IMR-90 (cell line): ENCODE results near the gene TGFA. TPM values are rescaled to one million over a fixed set of nuclear protein-coding genes. Genes with fewer than 3 reads are reported as not detected.

Experiments used
- ATAC-seq: fragments of 200-7000 bp; cut with Tn5 transposase; 2 replicates; pipeline ENCODE4 v1.9.1; 2020; ENCODE audit warnings: low read depth, mild to moderate bottlenecking, moderate library complexity
- BruUV-seq: library from RNA; stranded (reverse); fragments of 400-500 nt; replicated peaks from 2 replicates; lab custom pipeline; 2021; lab: Mats Ljungman, UMichigan
- CTCF ChIA-PET: fragments of 300-600 bp; formaldehyde crosslinking; extraction: SDS; loops from one replicate; lab custom pipeline; 2021; ENCODE audit warnings: antibody characterized with exemption; lab: Yijun Ruan, JAX
- POLR2A ChIA-PET: fragments of 300-600 bp; sonication (Branson Sonifier 250); formaldehyde crosslinking; loops from one replicate; lab custom pipeline; 2022; ENCODE audit warnings: antibody characterized with exemption; ENCODE audit not compliant: unreplicated experiment; lab: Charles Lee
- DNase-seq: peaks from one replicate; pipeline ENCODE4 v3.0.0; 2013
- H2AFZ ChIP-seq: replicated peaks from 2 replicates; pipeline ENCODE3; 2013; ENCODE audit warnings: low read length, mild to moderate bottlenecking; ENCODE audit not compliant: poor library complexity
- H2AK5ac ChIP-seq: 2 replicates; pipeline ENCODE4 v1.6.1; 2013; ENCODE audit warnings: low read depth, low read length, inconsistent platforms
- H2AK9ac ChIP-seq: replicated peaks from 2 replicates; pipeline ENCODE3; 2013; ENCODE audit warnings: mild to moderate bottlenecking, low read depth, low read length, moderate library complexity; ENCODE audit not compliant: poor library complexity
- H2BK120ac ChIP-seq: 2 replicates; pipeline ENCODE4 v1.6.1; 2013; ENCODE audit warnings: low read depth, low read length, inconsistent platforms
- H2BK15ac ChIP-seq: 3 replicates; pipeline ENCODE4 v1.6.1; 2013; ENCODE audit warnings: low read depth, low read length, inconsistent platforms
- H2BK20ac ChIP-seq: 2 replicates; pipeline ENCODE4 v1.6.1; 2013; ENCODE audit warnings: low read depth, mild to moderate bottlenecking, inconsistent platforms, low read length, moderate library complexity
- H2BK5ac ChIP-seq: 2 replicates; pipeline ENCODE4 v1.6.1; 2013; ENCODE audit warnings: mild to moderate bottlenecking, low read depth, low read length, inconsistent platforms; ENCODE audit not compliant: poor library complexity, severe bottlenecking
- H3K14ac ChIP-seq: replicated peaks from 2 replicates; pipeline ENCODE4 v1.6.1; 2013; ENCODE audit warnings: low read depth, low read length, inconsistent platforms
- H3K18ac ChIP-seq: 2 replicates; pipeline ENCODE4 v1.6.1; 2013; ENCODE audit warnings: low read depth, low read length, control low read depth
- H3K23ac ChIP-seq: 2 replicates; pipeline ENCODE4 v1.6.1; 2013; ENCODE audit warnings: low read depth, low read length, inconsistent platforms
- H3K27ac ChIP-seq: 2 replicates; pipeline ENCODE4 v1.5.1; 2013; ENCODE audit warnings: mild to moderate bottlenecking, control low read depth, low read length; ENCODE audit not compliant: insufficient read depth
- H3K27me3 ChIP-seq: 2 replicates; pipeline ENCODE4 v1.6.1; 2013; ENCODE audit warnings: low read length; ENCODE audit not compliant: control insufficient read depth, insufficient read depth
- H3K36me3 ChIP-seq: 2 replicates; pipeline ENCODE4 v1.6.1; 2013; ENCODE audit warnings: low read length, mixed read lengths; ENCODE audit not compliant: control insufficient read depth, insufficient read depth
- H3K4ac ChIP-seq: 2 replicates; pipeline ENCODE4 v1.6.1; 2013; ENCODE audit warnings: low read depth, low read length, inconsistent platforms
- H3K4me1 ChIP-seq: 2 replicates; pipeline ENCODE4 v1.6.1; 2013; ENCODE audit warnings: low read length, mixed read lengths; ENCODE audit not compliant: control insufficient read depth, insufficient read depth
- H3K4me2 ChIP-seq: 2 replicates; pipeline ENCODE4 v1.6.1; 2013; ENCODE audit warnings: low read depth, mild to moderate bottlenecking, control low read depth, low read length, moderate library complexity
- H3K4me3 ChIP-seq: 2 replicates; pipeline ENCODE4 v1.5.1; 2013; ENCODE audit warnings: low read depth, mild to moderate bottlenecking, control low read depth, low read length, moderate library complexity; ENCODE audit not compliant: insufficient read depth
- H3K56ac ChIP-seq: 2 replicates; pipeline ENCODE4 v1.6.1; 2013; ENCODE audit warnings: low read length, inconsistent platforms; ENCODE audit not compliant: insufficient read depth; ENCODE audit errors: extremely low read depth
- H3K79me1 ChIP-seq, 2 experiments: 2 replicates each; pipeline ENCODE4 v1.6.1; 2013; ENCODE audit warnings: low read length in 2 of 2, inconsistent platforms in 1 of 2, low read depth in 1 of 2
- H3K9ac ChIP-seq: 2 replicates; pipeline ENCODE4 v1.6.1; 2013; ENCODE audit warnings: low read depth, low read length, control low read depth
- H3K9me1 ChIP-seq: 2 replicates; pipeline ENCODE4 v1.6.1; 2013; ENCODE audit warnings: low read length, inconsistent platforms; ENCODE audit not compliant: insufficient read depth
- H3K9me3 ChIP-seq: 2 replicates; pipeline ENCODE4 v1.6.1; 2013; ENCODE audit warnings: low read length; ENCODE audit not compliant: control insufficient read depth, insufficient read depth
- H4K20me1 ChIP-seq: 2 replicates; pipeline ENCODE4 v1.6.1; 2013; ENCODE audit warnings: low read length, inconsistent platforms; ENCODE audit not compliant: insufficient read depth
- H4K5ac ChIP-seq: 2 replicates; pipeline ENCODE4 v1.6.1; 2013; ENCODE audit warnings: mild to moderate bottlenecking, low read depth, low read length, control low read depth
- H4K8ac ChIP-seq, 2 experiments: 2 replicates each; pipeline ENCODE4 v1.6.1; 2013; ENCODE audit warnings: low read depth in 2 of 2, low read length in 2 of 2, control low read depth in 1 of 2, inconsistent platforms in 1 of 2
- H4K91ac ChIP-seq: 2 replicates; pipeline ENCODE4 v1.6.1; 2013; ENCODE audit warnings: low read depth, low read length, inconsistent platforms; ENCODE audit not compliant: insufficient read depth
- BHLHE40 ChIP-seq: fragments of 150-350 bp; IDR thresholded peaks from 2 replicates; pipeline ENCODE4 v1.6.1; 2016; ENCODE audit warnings: mild to moderate bottlenecking, low read depth, low read length
- CEBPB ChIP-seq: IDR thresholded peaks from 2 replicates; pipeline ENCODE4 v1.6.1; 2012; ENCODE audit warnings: low read depth, low read length, improper control_type of control experiment
- CHD1 ChIP-seq: IDR thresholded peaks from 2 replicates; pipeline ENCODE4 v1.6.1; 2012; ENCODE audit warnings: low read depth, low read length, improper control_type of control experiment
- FOS ChIP-seq: fragments of 150-350 bp; IDR thresholded peaks from 2 replicates; pipeline ENCODE4 v1.6.1; 2016; ENCODE audit warnings: low read depth, low read length
- MAFK ChIP-seq: IDR thresholded peaks from 2 replicates; pipeline ENCODE4 v1.6.1; 2012; ENCODE audit warnings: low read depth, low read length, improper control_type of control experiment
- MAZ ChIP-seq: IDR thresholded peaks from 2 replicates; pipeline ENCODE4 v1.6.1; 2012; ENCODE audit warnings: low read depth, mild to moderate bottlenecking, low read length, improper control_type of control experiment, moderate library complexity, borderline replicate concordance
- MXI1 ChIP-seq: IDR thresholded peaks from 2 replicates; pipeline ENCODE4 v1.6.1; 2012; ENCODE audit warnings: low read depth, mild to moderate bottlenecking, low read length, moderate library complexity, borderline replicate concordance
- NFE2L2 ChIP-seq: fragments of 150-350 bp; IDR thresholded peaks from 2 replicates; pipeline ENCODE4 v1.6.1; 2016; ENCODE audit warnings: low read depth, mild to moderate bottlenecking, low read length
- POLR2A ChIP-seq: IDR thresholded peaks from 2 replicates; pipeline ENCODE4 v1.6.1; 2012; ENCODE audit warnings: mild to moderate bottlenecking, low read depth, low read length
- RAD21 ChIP-seq: IDR thresholded peaks from 2 replicates; pipeline ENCODE4 v1.6.1; 2012; ENCODE audit warnings: low read length, improper control_type of control experiment
- RCOR1 ChIP-seq: IDR thresholded peaks from 2 replicates; pipeline ENCODE4 v1.6.1; 2012; ENCODE audit warnings: mild to moderate bottlenecking, low read length, improper control_type of control experiment; ENCODE audit not compliant: insufficient replicate concordance
- RFX5 ChIP-seq: IDR thresholded peaks from 2 replicates; pipeline ENCODE4 v1.8.0; 2012; ENCODE audit warnings: low read depth, mild to moderate bottlenecking, low read length, moderate library complexity
- SMC3 ChIP-seq: fragments of 150-350 bp; IDR thresholded peaks from 2 replicates; pipeline ENCODE4 v1.6.1; 2016; ENCODE audit warnings: low read depth, mild to moderate bottlenecking, antibody characterized with exemption, low read length, moderate library complexity
- WGBS, 2 experiments: methylation state at CpG; one replicate each; pipeline versions ENCODE4 v1.1.5 to v1.1.7; 2013; ENCODE audit warnings: missing lambda C conversion rate in 2 of 2; ENCODE audit not compliant: insufficient read length in 1 of 2; ENCODE audit errors: extremely low coverage in 2 of 2; 5-methylcytosine and 5-hydroxymethylcytosine counted together
- dilution Hi-C: fragments of 300-500 bp; cut with HindIII; formaldehyde crosslinking; loops from one replicate; pipeline ENCODE4 v1.14.3; 2018; ENCODE audit warnings: low sequenced_read_pairs; ENCODE audit not compliant: unreplicated experiment
- in situ Hi-C: fragments of 300-500 bp; cut with MboI; formaldehyde crosslinking; loops from 3 replicates; pipeline ENCODE4 v1.14.3; 2019; ENCODE audit warnings: low sequenced_read_pairs, inconsistent platforms, mixed read lengths
- intact Hi-C: fragments of 100-400 bp; cut with micrococcal nuclease; formaldehyde crosslinking; loops from 2 replicates; pipeline ENCODE4 v1.10.0; 2022
- polyA plus RNA-seq, 3 experiments: library from polyadenylated mRNA; depleted of rRNA; stranded (reverse); fragments of >200 nt; gene quantifications; 2 replicates each; pipeline ENCODE4 v1.2.3, GENCODE V29; 2012; ENCODE audit warnings: low replicate concordance in 1 of 3
- total RNA-seq: library from RNA; depleted of rRNA; stranded (reverse); fragments of >200 nt; gene quantifications from 2 replicates; pipeline ENCODE4 v1.2.3, GENCODE V29; 2012
- TF ChIP-seq, protein P1 (sequence below): fragments of 150-350 bp; IDR thresholded peaks from 2 replicates; pipeline ENCODE4 v1.6.1; 2016; ENCODE audit warnings: low read depth, mild to moderate bottlenecking, low read length, moderate library complexity, borderline replicate concordance
- TF ChIP-seq, protein P2 (sequence below): fragments of 150-350 bp; IDR thresholded peaks from 2 replicates; pipeline ENCODE4 v1.6.1; 2017; ENCODE audit warnings: mild to moderate bottlenecking, antibody characterized with exemption, low read length, low read depth
- TF ChIP-seq, protein P3 (sequence below): conservative IDR thresholded peaks from 2 replicates; pipeline ENCODE4 v1.5.1; 2012; ENCODE audit warnings: mild to moderate bottlenecking, low read depth, low read length, improper control_type of control experiment

The TGFA gene
- total and polyA plus RNA-seq, 2 of the 4 experiments (the other 2 are of a cell fraction): not detected

DNA sequence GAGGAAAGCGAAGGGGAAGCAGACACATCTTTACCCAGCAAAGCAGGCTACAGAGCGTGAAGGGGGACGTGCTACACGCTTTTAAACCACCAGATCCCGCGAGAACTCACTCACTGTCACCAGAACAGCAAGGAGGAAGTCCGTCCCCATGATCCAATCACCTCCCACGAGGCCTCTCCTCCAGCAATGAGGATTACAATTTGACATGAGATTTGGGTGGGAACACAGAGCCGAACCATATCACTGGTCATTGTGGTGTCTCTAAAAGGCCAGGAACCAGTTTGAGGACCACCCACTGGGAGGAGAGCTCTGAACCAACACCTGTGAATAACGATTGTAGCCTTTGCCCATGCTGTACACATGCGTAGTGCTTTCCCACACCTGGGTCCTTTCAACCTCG is 135.1 kb downstream of the TGFA start:
- Histone ChIP-seq H3K14ac (no peak overlapping the region), H2AK9ac (no peak overlapping the region), H4K20me1 (no peaks in the 10 kb centered on the region), H3K4me3 (no peak overlapping the region), H3K9me1 (no peaks in the 10 kb centered on the region), H3K4me1 (no peaks in the 10 kb centered on the region), H3K27me3 (peaks cover under 1% of the 10 kb centered on the region), H3K56ac (no peak overlapping the region), H2BK5ac (no peak overlapping the region), H3K79me1 (no peaks in the 10 kb centered on the region), H3K9me3 (no peaks in the 10 kb centered on the region), H3K4ac (no peak overlapping the region), H3K23ac (no peak overlapping the region), H2BK15ac (no peak overlapping the region), H3K9ac (no peak overlapping the region), H2BK20ac (no peak overlapping the region), H3K4me2 (no peak overlapping the region), H2AK5ac (no peak overlapping the region), H4K8ac (no peak overlapping the region), H4K91ac (no peak overlapping the region), H2AFZ (no peak overlapping the region), H3K36me3 (no peaks in the 10 kb centered on the region), H2BK120ac (no peak overlapping the region), H3K18ac (no peak overlapping the region), H4K5ac (no peak overlapping the region), H3K27ac (no peak overlapping the region)
- CTCF ChIA-PET: no interaction called here
- dilution Hi-C loops (no loop called here), in situ Hi-C loops (no loop called here), intact Hi-C loops (no loop called here)
- DNase-seq (no peak), ATAC-seq (no peak)
- WGBS, 2 experiments: 58% methylated on average over 2 of the region's 12 CpGs; no CpG with 5 or more reads in 1 of the 2 experiments
- TF ChIP-seq BHLHE40: no peak
- TF ChIP-seq, protein P1, sequence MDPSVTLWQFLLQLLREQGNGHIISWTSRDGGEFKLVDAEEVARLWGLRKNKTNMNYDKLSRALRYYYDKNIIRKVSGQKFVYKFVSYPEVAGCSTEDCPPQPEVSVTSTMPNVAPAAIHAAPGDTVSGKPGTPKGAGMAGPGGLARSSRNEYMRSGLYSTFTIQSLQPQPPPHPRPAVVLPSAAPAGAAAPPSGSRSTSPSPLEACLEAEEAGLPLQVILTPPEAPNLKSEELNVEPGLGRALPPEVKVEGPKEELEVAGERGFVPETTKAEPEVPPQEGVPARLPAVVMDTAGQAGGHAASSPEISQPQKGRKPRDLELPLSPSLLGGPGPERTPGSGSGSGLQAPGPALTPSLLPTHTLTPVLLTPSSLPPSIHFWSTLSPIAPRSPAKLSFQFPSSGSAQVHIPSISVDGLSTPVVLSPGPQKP: no peak
- no peak for TF ChIP-seq RAD21
- TF ChIP-seq CEBPB: no peak
- no peak for TF ChIP-seq POLR2A
- TF ChIP-seq RFX5: no peak
- no peak for TF ChIP-seq MAZ
- TF ChIP-seq SMC3: no peak
- TF ChIP-seq, protein P2, sequence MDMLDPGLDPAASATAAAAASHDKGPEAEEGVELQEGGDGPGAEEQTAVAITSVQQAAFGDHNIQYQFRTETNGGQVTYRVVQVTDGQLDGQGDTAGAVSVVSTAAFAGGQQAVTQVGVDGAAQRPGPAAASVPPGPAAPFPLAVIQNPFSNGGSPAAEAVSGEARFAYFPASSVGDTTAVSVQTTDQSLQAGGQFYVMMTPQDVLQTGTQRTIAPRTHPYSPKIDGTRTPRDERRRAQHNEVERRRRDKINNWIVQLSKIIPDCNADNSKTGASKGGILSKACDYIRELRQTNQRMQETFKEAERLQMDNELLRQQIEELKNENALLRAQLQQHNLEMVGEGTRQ: no peak
- no peak for TF ChIP-seq CHD1
- TF ChIP-seq, protein P3, sequence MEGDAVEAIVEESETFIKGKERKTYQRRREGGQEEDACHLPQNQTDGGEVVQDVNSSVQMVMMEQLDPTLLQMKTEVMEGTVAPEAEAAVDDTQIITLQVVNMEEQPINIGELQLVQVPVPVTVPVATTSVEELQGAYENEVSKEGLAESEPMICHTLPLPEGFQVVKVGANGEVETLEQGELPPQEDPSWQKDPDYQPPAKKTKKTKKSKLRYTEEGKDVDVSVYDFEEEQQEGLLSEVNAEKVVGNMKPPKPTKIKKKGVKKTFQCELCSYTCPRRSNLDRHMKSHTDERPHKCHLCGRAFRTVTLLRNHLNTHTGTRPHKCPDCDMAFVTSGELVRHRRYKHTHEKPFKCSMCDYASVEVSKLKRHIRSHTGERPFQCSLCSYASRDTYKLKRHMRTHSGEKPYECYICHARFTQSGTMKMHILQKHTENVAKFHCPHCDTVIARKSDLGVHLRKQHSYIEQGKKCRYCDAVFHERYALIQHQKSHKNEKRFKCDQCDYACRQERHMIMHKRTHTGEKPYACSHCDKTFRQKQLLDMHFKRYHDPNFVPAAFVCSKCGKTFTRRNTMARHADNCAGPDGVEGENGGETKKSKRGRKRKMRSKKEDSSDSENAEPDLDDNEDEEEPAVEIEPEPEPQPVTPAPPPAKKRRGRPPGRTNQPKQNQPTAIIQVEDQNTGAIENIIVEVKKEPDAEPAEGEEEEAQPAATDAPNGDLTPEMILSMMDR: no peak
- TF ChIP-seq MAFK: no peak
- TF ChIP-seq FOS: no peak
- TF ChIP-seq RCOR1: no peak
- no peak for TF ChIP-seq MXI1
- no peak for TF ChIP-seq NFE2L2
- POLR2A ChIA-PET: no interaction called here
- BruUV-seq: no TSS peak
